ENCODE results near the gene HIC2.
"Not testable (repeated sequence)": the region's sequence is repeated elsewhere in the genome, so short reads cannot be mapped to it uniquely, and the experiment has no call there.

- TF ChIP-seq, protein P1, sequence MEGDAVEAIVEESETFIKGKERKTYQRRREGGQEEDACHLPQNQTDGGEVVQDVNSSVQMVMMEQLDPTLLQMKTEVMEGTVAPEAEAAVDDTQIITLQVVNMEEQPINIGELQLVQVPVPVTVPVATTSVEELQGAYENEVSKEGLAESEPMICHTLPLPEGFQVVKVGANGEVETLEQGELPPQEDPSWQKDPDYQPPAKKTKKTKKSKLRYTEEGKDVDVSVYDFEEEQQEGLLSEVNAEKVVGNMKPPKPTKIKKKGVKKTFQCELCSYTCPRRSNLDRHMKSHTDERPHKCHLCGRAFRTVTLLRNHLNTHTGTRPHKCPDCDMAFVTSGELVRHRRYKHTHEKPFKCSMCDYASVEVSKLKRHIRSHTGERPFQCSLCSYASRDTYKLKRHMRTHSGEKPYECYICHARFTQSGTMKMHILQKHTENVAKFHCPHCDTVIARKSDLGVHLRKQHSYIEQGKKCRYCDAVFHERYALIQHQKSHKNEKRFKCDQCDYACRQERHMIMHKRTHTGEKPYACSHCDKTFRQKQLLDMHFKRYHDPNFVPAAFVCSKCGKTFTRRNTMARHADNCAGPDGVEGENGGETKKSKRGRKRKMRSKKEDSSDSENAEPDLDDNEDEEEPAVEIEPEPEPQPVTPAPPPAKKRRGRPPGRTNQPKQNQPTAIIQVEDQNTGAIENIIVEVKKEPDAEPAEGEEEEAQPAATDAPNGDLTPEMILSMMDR (conservative IDR thresholded peaks at IDR 0.05) = not testable (repeated sequence)
- TF ChIP-seq EZH2 (IDR thresholded peaks at IDR 0.05; ENCODE audit: low read depth) = not testable (repeated sequence)
Observed at GRCh38 chr22:21435998-21436810, 19.0 kb downstream of the HIC2 start.

All from PC-9 (cell line).